ENCODE measurements around the gene PIM1. TPM values are rescaled to one million over a fixed set of nuclear protein-coding genes. Genes with fewer than 3 reads are reported as not detected.
A peak's percentile ranks its signal among the peaks of the same experiment; 100 is the strongest.

PIM1 gene
- total RNA-seq, 1 experiment from 2014 or later, result 6.2 TPM

DNA sequence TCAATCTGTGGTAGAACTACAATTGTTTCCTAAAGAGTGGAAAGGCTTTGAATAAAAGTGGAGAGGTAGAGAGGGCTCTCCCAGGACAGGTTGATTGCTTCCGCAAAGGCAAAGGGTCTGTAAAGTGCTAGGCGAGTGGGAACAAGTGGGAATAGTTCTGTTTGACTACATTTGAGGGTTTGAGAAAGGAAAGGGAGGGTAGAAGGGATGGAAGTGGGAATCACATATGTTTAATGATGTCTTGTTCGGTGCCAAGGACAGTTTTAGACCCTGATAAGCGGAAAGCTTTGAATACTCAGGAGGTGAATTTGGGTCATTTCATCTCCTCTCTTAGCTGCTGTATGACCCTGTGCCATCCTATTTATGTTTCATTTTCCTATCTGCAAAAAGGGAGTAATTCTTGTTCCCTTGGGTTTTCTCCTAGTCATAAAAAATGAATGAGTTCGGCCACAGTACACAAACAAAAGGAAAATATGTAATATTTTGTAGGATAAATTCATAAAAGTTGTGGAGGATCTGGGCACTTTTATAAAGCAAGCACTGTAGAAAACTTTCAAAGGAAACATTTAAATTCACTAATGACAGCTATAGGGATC is 1.7 kb upstream of the PIM1 start:
- intact Hi-C loops (cut with micrococcal nuclease), result no loop called here
- CTCF ChIA-PET, result interaction anchor here (0.6 to 6.2 kb wide), 3 partner anchors 12 to 150 kb away, joined by 3 to 249 read pairs (median 3); no protein-coding TSS in a partner anchor

GRCh38 chr6:37168811-37169495 is 999 bp upstream of the PIM1 start:
- ChIA-PET CTCF (interaction anchor here (0.6 to 6.2 kb wide), 4 partner anchors 13 to 150 kb away, joined by 3 to 249 read pairs (median 4); no protein-coding TSS in a partner anchor), POLR2A (interaction anchor here (0.7 to 7.9 kb wide), 12 partner anchors 13 to 492 kb away, joined by 3 to 117 read pairs (median 5); no protein-coding TSS in a partner anchor)
- Mint-ChIP-seq H3K4me3 (ENCODE audit: unreplicated experiment) (peak overlapping the region; percentile 81), H3K36me3 (ENCODE audit: insufficient read depth, unreplicated experiment) (peaks cover 16% of the 10 kb centered on the region), H3K4me1 (ENCODE audit: insufficient read depth, unreplicated experiment) (peaks cover 10% of the 10 kb centered on the region), H3K27me3 (ENCODE audit: insufficient read depth, unreplicated experiment) (no peaks in the 10 kb centered on the region), H3K9me3 (ENCODE audit: unreplicated experiment) (no peaks in the 10 kb centered on the region), H3K27ac (ENCODE audit: low read depth, unreplicated experiment) (peak overlapping the region; percentile 93)
- TSS peak; percentile 45 for BruUV-seq (replicated peaks)
- DNase-seq (ENCODE audit: unreplicated experiment), result no peak
- TF ChIP-seq CTCF (IDR thresholded peaks at IDR 0.05; ENCODE audit: unreplicated experiment), result no peak
- intact Hi-C loops (cut with micrococcal nuclease), result loop anchor here (1.0 kb wide), 1 partner anchor 35 kb away; no protein-coding TSS in a partner anchor

More for the DNA sequence above, 1.7 kb upstream of the PIM1 start:
- H3K9me3 Mint-ChIP-seq (ENCODE audit: unreplicated experiment), result no peaks in the 10 kb centered on the region
- TF ChIP-seq CTCF (IDR thresholded peaks at IDR 0.05; ENCODE audit: unreplicated experiment), result no peak
- POLR2A ChIA-PET, result interaction anchor here (0.7 to 7.9 kb wide), 6 partner anchors 12 to 148 kb away, joined by 3 to 117 read pairs (median 4); no protein-coding TSS in a partner anchor
- DNase-seq (ENCODE audit: unreplicated experiment), result no peak
- H3K27ac Mint-ChIP-seq (ENCODE audit: low read depth, unreplicated experiment), result no peak overlapping the region
- H3K36me3 Mint-ChIP-seq (ENCODE audit: insufficient read depth, unreplicated experiment), result peaks cover 10% of the 10 kb centered on the region
- BruUV-seq (replicated peaks), result no TSS peak
- H3K4me1 Mint-ChIP-seq (ENCODE audit: insufficient read depth, unreplicated experiment), result peaks cover 10% of the 10 kb centered on the region
- no peaks in the 10 kb centered on the region for H3K27me3 Mint-ChIP-seq (ENCODE audit: insufficient read depth, unreplicated experiment)
- H3K4me3 Mint-ChIP-seq (ENCODE audit: unreplicated experiment), result no peak overlapping the region

- peak; percentile 43 for DNase-seq (ENCODE audit: unreplicated experiment)
- Mint-ChIP-seq H3K4me3 (ENCODE audit: unreplicated experiment) (peak overlapping the region; percentile 81), H3K36me3 (ENCODE audit: insufficient read depth, unreplicated experiment) (peaks cover 29% of the 10 kb centered on the region), H3K27me3 (ENCODE audit: insufficient read depth, unreplicated experiment) (no peaks in the 10 kb centered on the region), H3K27ac (ENCODE audit: low read depth, unreplicated experiment) (no peak overlapping the region), H3K9me3 (ENCODE audit: unreplicated experiment) (no peaks in the 10 kb centered on the region), H3K4me1 (ENCODE audit: insufficient read depth, unreplicated experiment) (peaks cover 10% of the 10 kb centered on the region)
- intact Hi-C loops (cut with micrococcal nuclease), result no loop called here
- no TSS peak for BruUV-seq (replicated peaks)
- ChIA-PET POLR2A (interaction anchor here (0.7 to 7.9 kb wide), 20 partner anchors 33 to 504 kb away, joined by 3 to 117 read pairs (median 7); partner anchors contain the start of gene PPIL1), CTCF (interaction anchor here (0.6 to 10.9 kb wide), 24 partner anchors 10 to 314 kb away, joined by 3 to 359 read pairs (median 6); partner anchors contain the start of gene C6orf89)
- TF ChIP-seq CTCF (IDR thresholded peaks at IDR 0.05; ENCODE audit: unreplicated experiment), result peak; percentile 20
These were observed 585 bp downstream of the PIM1 start for GRCh38 chr6:37170273-37171200.

Data from MCF 10A (cell line).